Omental fat pad (tissue), 4 donors: ENCODE measurements around the gene CISTR. TPM values are rescaled to one million over a fixed set of nuclear protein-coding genes. Genes with fewer than 3 reads are reported as not detected.

Experiments
- ATAC-seq: fragments of 150-250 bp; one replicate; pipeline ENCODE4 v1.9.1; 2016; ENCODE audit warnings: mild to moderate bottlenecking, moderate library complexity; ENCODE audit not compliant: low FRiP score
- DNase-seq: peaks from one replicate; pipeline ENCODE4 v3.0.0-alpha.2; 2019; ENCODE audit warnings: low spot score
- CTCF ChIP-seq, 3 donors: fragments of 450-650 bp; IDR thresholded peaks; one replicate each; pipeline ENCODE4 v1.5.1; 2016 to 2017; ENCODE audit warnings: antibody characterized with exemption in 3 of 3, mild to moderate bottlenecking in 3 of 3, moderate library complexity in 2 of 3
- total RNA-seq, 4 donors: library from RNA; depleted of rRNA; stranded (reverse); fragments of >200 nt; gene quantifications; one replicate each; pipeline ENCODE4 v1.1.0, GENCODE V29; 2016

The CISTR gene
- total RNA-seq, 4 donors from 2014 or later: not detected

- no peak for TF ChIP-seq CTCF (IDR thresholded peaks at IDR 0.05)
- ATAC-seq: no peak
Measured at GRCh38 chr12:53737093-53737808, 14.5 kb downstream of the CISTR start.

GRCh38 chr12:53736592-53736991 lies 15.2 kb downstream of the CISTR start:
- no peak for TF ChIP-seq CTCF (IDR thresholded peaks at IDR 0.05)
- no peak for DNase-seq

More at GRCh38 chr12:53737093-53737808, 14.5 kb downstream of the CISTR start:
- DNase-seq: no peak

GRCh38 chr12:53735556-53735955 lies 16.2 kb downstream of the CISTR start:
- no peak for DNase-seq
- ATAC-seq: no peak
- TF ChIP-seq CTCF (IDR thresholded peaks at IDR 0.05): no peak

More at GRCh38 chr12:53736592-53736991, 15.2 kb downstream of the CISTR start:
- no peak for ATAC-seq

- no peak for DNase-seq
- TF ChIP-seq CTCF (IDR thresholded peaks at IDR 0.05): no peak
Measured at GRCh38 chr12:53734425-53734824, 17.4 kb downstream of the CISTR start.

GRCh38 chr12:53733807-53734200 lies 18.0 kb downstream of the CISTR start:
- DNase-seq: no peak
- TF ChIP-seq CTCF (IDR thresholded peaks at IDR 0.05): no peak
- no peak for ATAC-seq

More at GRCh38 chr12:53734425-53734824, 17.4 kb downstream of the CISTR start:
- no peak for ATAC-seq

GRCh38 chr12:53733051-53733806 lies 18.6 kb downstream of the CISTR start:
- DNase-seq (no peak), ATAC-seq (no peak)
- TF ChIP-seq CTCF (IDR thresholded peaks at IDR 0.05): no peak
